WERI-Rb-1 (cell line): Measurements from ENCODE around the gene GABBR2.

ENCODE experiments used
- DNase-seq: peaks from one replicate; pipeline ENCODE4 v3.0.0-alpha.2; 2020
- H3K27ac ChIP-seq: fragments of 250-450 bp; sonication (Bioruptor Pico); 2 replicates; pipeline ENCODE4 v1.5.1; 2020; ENCODE audit warnings: mild to moderate bottlenecking, moderate library complexity
- H3K27me3 ChIP-seq: fragments of 250-450 bp; sonication (Bioruptor Pico); 2 replicates; pipeline ENCODE4 v1.5.1; 2021; ENCODE audit warnings: mild to moderate bottlenecking, low read depth, moderate library complexity; ENCODE audit not compliant: insufficient read depth, severe bottlenecking
- H3K36me3 ChIP-seq: fragments of 250-450 bp; sonication (Bioruptor Pico); 2 replicates; pipeline ENCODE4 v1.5.1; 2020; ENCODE audit warnings: mild to moderate bottlenecking, moderate library complexity
- H3K4me3 ChIP-seq: 2 replicates; pipeline ENCODE4 v1.5.1; 2011; ENCODE audit warnings: low read depth, mild to moderate bottlenecking, control low read depth, low read length
- H3K9me3 ChIP-seq: fragments of 250-450 bp; sonication (Bioruptor Pico); 2 replicates; pipeline ENCODE4 v1.5.1; 2021; ENCODE audit warnings: mild to moderate bottlenecking, moderate library complexity; ENCODE audit not compliant: severe bottlenecking
- CTCF ChIP-seq: IDR thresholded peaks from 2 replicates; pipeline ENCODE4 v1.5.1; 2011; ENCODE audit warnings: low read depth, mild to moderate bottlenecking, control low read depth, inconsistent platforms, low read length

The GABBR2 gene

DNA sequence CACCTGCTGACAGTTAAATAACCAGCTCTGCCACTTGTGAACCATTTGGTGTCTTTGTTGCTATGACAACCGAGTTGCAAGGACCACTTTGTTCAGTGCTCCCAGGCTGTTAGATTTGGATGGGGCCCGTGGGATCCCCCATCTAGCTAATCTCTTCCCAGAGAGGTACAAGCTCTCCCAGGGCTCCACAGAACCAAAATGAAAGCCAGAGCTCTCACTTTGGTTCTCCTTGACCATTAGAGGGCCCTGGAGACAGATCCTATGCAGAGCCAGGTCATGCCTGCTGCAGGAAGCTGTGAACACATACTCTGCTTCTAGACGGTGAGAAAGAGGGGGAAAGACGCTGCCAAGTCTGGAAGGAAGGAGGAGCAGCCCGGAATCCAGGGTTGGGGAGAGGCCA, 224.6 kb downstream of the GABBR2 start:
- no peak for DNase-seq
- peaks cover 34% of the 10 kb centered on the region for H3K36me3 ChIP-seq
- H3K4me3 ChIP-seq, result no peak overlapping the region
- H3K9me3 ChIP-seq, result no peaks in the 10 kb centered on the region
- no peak for TF ChIP-seq CTCF
- H3K27ac ChIP-seq, result no peak overlapping the region
- H3K27me3 ChIP-seq, result no peaks in the 10 kb centered on the region

- Histone ChIP-seq H3K9me3 (no peaks in the 10 kb centered on the region), H3K27me3 (no peaks in the 10 kb centered on the region), H3K4me3 (no peak overlapping the region), H3K27ac (no peak overlapping the region), H3K36me3 (peaks cover 33% of the 10 kb centered on the region)
- no peak for DNase-seq
- TF ChIP-seq CTCF, result no peak
Observed at GRCh38 chr9:98482226-98482625, 226.5 kb downstream of the GABBR2 start.

DNA sequence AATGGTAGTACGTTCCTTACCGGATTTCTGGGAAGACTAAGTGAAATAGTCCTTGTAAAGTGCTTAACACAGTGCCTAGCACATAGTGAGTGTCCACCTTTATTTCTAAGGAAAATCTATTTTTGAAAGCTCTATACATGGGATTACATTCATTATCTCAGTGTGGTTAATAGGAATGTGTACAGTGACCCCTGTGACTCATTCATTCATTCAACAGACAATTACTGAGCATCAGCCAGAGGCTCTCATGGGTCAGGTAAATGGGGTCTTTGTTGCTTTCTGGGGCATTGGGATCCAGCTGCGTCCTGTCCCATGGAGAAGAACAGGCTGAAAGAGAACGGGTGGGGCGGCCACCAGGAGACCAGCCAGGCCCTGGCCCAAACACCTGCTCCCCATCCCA, 227.1 kb downstream of the GABBR2 start:
- TF ChIP-seq CTCF, result no peak
- Histone ChIP-seq H3K9me3 (no peaks in the 10 kb centered on the region), H3K4me3 (no peak overlapping the region), H3K36me3 (peaks cover 28% of the 10 kb centered on the region), H3K27me3 (no peaks in the 10 kb centered on the region), H3K27ac (no peak overlapping the region)
- no peak for DNase-seq

- TF ChIP-seq CTCF, result no peak
- no peak for DNase-seq
- Histone ChIP-seq H3K27ac (no peak overlapping the region; the same call in 1 of the 2 replicates), H3K27me3 (no peaks in the 10 kb centered on the region), H3K4me3 (no peak overlapping the region), H3K9me3 (no peaks in the 10 kb centered on the region), H3K36me3 (peaks cover 30% of the 10 kb centered on the region)
Observed at GRCh38 chr9:98479967-98480847, 228.5 kb downstream of the GABBR2 start.

- DNase-seq, result no peak
- H3K9me3 ChIP-seq, result no peaks in the 10 kb centered on the region
- no peak overlapping the region for H3K4me3 ChIP-seq
- peaks cover 30% of the 10 kb centered on the region for H3K36me3 ChIP-seq
- TF ChIP-seq CTCF, result no peak
- H3K27ac ChIP-seq, result no peak overlapping the region
- H3K27me3 ChIP-seq, result no peaks in the 10 kb centered on the region
Observed at GRCh38 chr9:98479449-98479848, 229.3 kb downstream of the GABBR2 start.
